Measurements from ENCODE around the gene ERCC6L2.

The ERCC6L2 gene

DNA sequence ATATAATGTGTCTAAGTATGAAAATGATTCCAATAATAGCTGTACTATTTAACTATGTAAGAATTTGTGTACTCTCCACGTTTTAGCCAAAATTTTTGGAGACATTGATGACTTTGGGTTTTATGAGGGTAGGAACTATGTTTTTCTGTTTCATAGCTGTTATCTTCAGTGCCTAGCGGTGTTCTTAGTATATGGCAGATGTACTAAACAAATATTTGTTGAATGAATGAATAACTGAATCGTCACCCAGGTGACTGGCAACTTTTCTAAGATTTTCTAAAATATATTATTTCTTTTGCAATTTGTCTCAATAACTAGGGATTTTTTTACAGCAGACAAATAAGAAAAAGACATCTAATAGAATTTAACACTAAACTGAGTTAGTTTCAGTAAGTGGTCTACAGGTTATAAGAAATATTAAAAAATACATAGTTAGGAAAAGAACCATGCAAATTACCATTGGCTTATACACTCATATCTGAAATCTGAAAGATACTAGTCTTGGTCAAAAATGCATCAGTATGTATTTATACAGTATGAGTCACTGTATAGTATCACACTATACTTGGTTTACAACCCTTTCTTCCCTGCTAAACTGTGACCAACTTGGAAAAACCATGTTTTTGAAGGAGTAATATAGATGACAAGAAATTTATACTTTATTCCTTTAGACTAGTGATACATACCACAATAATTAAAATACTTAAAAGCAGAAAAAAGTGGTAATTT lies 10.5 kb upstream of the ERCC6L2 start:
- in situ Hi-C loops (cut with MboI; ENCODE audit: low sequenced_read_pairs), result no loop called here

DNA sequence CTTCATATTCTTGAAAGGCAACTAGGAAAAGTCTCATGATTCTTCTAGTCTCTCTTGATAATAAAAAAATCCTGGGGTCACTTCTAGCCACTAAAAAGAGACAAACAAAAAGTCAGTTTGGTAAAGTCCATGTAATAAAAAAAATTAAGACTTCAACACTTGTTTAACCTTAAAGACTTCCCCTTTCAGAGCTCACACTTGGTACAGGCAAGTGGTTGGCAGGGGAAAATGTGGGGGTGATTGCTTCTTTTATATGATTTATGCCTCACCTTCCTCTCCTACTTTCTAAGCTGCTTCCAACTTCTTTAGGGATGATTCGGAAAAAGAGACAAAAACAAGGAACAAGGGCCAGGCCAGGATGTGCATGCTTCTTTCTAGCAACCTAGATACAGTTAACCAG lies 5.1 kb upstream of the ERCC6L2 start:
- in situ Hi-C loops (cut with MboI; ENCODE audit: low sequenced_read_pairs), result no loop called here

GRCh38 chr9:95870906-95871305 lies 4.6 kb upstream of the ERCC6L2 start:
- in situ Hi-C loops (cut with MboI; ENCODE audit: low sequenced_read_pairs), result no loop called here

GRCh38 chr9:95874303-95874988 lies 1.0 kb upstream of the ERCC6L2 start:
- in situ Hi-C loops (cut with MboI; ENCODE audit: low sequenced_read_pairs), result no loop called here

DNA sequence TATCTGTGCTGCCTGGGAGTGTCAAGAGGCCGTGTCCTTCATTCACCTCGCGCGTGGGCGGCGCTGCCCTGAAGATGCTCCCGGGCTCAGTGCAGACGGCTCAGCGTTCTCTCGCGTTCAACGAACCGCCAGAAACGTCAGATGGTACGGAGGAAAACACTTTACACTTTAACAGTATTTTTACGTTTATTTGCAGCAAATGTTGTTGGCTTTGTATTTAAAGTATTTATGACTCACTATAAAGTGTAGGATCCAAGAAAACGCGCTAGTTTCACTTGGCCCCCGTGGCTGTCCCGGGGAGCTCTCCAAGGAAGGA lies 544 bp upstream of the ERCC6L2 start:
- in situ Hi-C loops (cut with MboI; ENCODE audit: low sequenced_read_pairs), result no loop called here

GRCh38 chr9:95876138-95876444 lies 600 bp downstream of the ERCC6L2 start:
- in situ Hi-C loops (cut with MboI; ENCODE audit: low sequenced_read_pairs), result no loop called here

- in situ Hi-C loops (cut with MboI; ENCODE audit: low sequenced_read_pairs), result no loop called here
These were observed 1.1 kb downstream of the ERCC6L2 start for GRCh38 chr9:95876595-95876994.

DNA sequence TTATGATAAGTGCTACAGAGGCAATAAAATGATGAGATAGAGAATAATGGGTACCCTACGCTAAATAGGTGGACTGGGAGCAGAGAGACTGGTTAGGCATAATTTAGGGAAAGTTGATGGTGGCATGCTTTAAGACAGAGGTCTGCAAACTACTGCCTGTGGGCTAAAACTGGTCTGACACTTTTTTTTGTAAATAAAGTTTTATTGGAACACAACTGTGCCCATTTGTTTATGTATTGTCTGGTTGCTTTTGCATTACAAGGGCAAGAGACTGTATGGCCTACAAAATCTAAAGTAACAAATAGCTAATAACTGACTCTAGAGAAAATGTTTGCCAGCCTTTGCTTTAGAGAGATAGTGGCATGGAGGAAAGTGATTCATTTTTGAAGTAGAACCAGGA lies 2.5 kb downstream of the ERCC6L2 start:
- in situ Hi-C loops (cut with MboI; ENCODE audit: low sequenced_read_pairs), result no loop called here

- in situ Hi-C loops (cut with MboI; ENCODE audit: low sequenced_read_pairs), result no loop called here
These were observed 4.1 kb downstream of the ERCC6L2 start for GRCh38 chr9:95879591-95879990.

DNA sequence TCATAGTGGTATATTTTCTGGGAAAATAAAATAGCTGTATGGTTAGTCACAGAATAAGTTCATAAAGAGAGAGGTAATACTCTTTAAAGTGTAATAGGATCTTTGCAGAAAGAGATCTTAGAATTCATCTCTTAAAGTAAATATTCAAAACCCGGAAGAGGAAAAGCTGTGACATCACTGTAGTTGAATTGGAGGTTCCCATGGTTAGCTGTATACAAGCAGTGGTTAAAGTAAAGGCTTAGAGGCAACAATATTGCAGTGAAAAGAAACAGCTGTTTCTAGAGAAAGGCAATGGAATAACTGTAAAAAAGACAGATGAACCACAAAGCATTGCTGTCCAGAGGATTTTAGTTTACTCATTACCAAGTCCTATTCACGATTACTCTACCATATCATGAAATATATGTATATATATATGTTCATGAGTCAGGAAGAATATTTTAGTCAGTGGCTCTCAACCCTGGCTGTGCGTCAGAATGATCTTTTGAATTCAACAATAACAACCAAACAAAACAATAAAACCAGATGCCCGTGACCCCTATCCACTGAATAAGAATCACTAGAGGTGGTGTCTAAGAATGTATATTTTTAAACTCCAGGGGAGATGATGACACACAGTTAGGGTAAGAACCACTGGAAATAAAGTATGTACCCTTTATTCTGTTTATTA lies 4.7 kb downstream of the ERCC6L2 start:
- in situ Hi-C loops (cut with MboI; ENCODE audit: low sequenced_read_pairs), result no loop called here

DNA sequence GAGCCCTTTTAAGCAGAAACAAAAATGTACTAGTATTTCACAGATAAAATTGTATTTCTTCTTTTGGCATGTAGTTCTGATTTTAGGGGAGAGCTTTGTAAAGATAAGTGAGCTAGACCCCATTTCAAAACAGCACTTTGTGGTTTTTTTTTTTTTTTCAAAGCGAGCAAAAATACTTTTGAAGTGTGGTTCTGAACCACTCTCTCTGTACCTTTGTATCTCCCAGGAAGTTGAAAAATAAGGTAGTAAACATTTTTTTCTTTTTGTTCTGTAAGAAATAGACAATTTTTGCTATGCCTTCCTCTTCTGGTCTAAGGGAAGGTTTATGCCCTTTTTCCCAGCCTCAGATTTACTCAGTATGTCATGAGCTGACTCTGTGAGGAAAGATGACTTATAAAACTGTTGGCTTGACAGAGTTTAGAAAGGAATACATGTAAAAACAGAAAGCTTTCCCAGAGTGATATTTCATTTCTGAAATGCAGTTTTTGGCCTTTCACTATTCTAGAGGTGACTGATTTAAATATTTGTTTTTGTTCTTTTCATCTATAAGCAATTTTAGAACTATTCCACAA lies 12.5 kb downstream of the ERCC6L2 start:
- in situ Hi-C loops (cut with MboI; ENCODE audit: low sequenced_read_pairs), result no loop called here

DNA sequence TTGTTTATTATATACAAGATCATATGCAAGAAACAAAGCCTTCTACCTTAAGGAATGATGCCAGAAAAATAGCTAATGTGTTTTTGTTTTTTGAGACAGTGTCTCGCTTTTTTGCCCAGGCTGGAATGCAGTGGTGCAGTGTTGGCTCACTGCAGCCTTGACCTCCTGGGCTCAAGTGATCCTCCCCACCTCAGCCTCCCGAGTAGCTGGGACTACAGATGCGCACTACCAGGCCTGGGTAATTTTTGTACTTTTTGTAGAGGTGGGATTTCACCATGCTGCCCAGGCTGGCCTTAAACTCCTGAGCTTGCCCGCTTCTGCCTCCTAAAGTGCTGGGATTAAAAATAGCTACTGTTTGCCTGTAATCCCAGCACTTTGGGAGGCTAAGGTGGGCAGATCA lies 15.1 kb downstream of the ERCC6L2 start:
- in situ Hi-C loops (cut with MboI; ENCODE audit: low sequenced_read_pairs), result no loop called here

DNA sequence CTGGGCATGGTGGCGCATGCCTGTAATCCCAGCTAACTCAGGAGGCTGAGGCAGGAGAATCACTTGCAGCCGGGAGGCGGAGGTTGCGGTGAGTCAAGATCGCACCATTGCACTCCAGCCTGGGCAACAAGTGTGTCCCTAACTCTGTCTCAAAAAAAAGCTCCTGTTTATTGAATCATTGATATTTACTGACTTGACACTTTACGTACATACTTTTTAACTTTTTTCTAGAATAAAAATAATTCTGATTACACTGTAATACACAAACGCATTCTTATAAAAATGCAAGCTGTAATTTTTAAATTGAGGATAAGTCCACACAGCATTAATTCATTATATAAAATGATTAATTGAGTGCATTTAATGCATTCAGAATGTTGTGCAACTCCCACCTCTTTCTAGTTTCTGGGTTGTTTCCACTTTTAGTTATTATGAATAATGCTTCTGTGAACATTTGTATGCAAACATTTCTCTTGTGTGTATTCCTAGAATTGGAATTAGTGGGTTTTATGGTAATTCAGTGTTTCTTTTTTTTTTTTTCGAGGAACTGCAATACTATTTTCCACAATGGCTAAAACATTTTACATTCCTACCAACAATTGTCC lies 15.7 kb downstream of the ERCC6L2 start:
- in situ Hi-C loops (cut with MboI; ENCODE audit: low sequenced_read_pairs), result no loop called here

GRCh38 chr9:95892690-95893089 lies 17.2 kb downstream of the ERCC6L2 start:
- in situ Hi-C loops (cut with MboI; ENCODE audit: low sequenced_read_pairs), result no loop called here

GRCh38 chr9:95896580-95896979 lies 21.1 kb downstream of the ERCC6L2 start:
- in situ Hi-C loops (cut with MboI; ENCODE audit: low sequenced_read_pairs), result no loop called here

GRCh38 chr9:95901506-95901905 lies 26.0 kb downstream of the ERCC6L2 start:
- in situ Hi-C loops (cut with MboI; ENCODE audit: low sequenced_read_pairs), result no loop called here

DNA sequence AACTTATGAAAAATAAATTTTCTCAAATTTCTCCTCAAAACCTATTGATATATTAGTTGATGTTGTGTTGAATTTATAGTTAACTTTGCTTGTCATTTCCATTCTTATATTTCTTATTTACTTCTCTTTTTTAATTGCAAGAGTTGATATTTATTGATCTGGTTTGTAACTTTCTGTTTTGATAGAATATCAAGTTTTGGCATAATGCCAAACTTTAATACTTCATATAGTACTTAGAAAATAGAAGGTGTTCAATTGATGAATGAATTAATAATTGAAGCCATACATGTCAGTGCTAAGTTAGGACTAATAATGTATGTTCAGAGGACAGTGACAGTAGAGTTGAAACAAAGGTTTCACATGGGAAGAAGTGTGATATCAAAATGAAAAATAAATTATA lies 27.9 kb downstream of the ERCC6L2 start:
- in situ Hi-C loops (cut with MboI; ENCODE audit: low sequenced_read_pairs), result no loop called here

- in situ Hi-C loops (cut with MboI; ENCODE audit: low sequenced_read_pairs), result no loop called here
These were observed 32.3 kb downstream of the ERCC6L2 start for GRCh38 chr9:95907794-95908193.

DNA sequence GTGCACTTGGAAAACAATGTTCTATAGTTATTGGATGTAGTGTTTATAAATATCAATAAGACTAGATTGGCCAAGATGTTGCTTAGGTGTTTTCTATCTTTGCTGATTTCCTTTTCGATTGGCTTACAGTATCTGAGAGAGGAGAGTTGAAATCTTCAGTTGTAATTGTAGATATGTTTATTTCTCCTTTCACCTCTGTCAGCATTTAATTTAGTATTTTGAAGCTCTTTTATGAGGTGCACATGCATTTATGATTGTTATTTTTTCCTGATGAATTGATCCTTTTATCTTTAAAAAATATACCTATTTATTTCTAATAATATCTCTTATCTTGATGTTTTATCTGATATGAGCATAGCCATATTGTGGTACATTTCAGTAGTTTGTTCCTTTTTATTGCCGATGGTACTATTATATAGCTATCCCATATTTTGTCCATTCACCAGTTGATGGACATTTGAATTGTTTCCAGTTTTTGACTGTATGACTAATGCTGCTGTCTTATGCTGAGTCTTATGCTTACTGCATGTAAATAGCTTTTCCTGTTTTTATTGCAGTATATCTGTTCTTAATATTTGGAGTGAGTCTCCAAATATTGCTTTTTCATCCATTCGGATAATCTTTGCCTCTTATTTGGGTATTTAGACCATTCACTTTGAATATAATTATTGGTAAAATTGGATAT lies 34.7 kb downstream of the ERCC6L2 start:
- in situ Hi-C loops (cut with MboI; ENCODE audit: low sequenced_read_pairs), result no loop called here

DNA sequence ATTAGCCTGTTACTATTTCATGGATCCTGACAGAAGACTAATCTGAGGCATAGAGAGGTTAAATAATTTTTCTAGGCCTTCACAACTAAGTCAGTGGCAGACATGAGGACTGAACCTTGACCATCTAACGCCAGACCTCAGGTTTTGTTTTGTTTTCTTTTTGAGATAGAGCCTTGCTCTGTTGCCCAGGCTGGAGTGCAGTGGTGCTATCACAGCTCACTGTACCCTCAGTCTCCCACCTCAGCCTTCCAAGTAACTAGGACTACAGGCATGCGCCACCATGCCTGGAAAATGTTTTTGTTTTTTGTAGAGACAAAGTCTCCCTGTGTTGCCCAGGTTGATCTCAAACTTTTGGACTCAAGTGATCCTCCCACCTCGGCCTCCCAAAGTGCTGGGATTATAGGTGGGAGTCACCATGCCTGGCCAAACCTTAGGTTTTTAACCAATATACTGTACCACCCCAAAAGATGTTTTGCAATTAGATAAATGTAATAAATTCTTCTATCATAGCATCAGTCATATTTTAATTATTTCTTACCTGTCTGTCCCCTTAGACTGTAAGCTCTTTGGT lies 35.4 kb downstream of the ERCC6L2 start:
- in situ Hi-C loops (cut with MboI; ENCODE audit: low sequenced_read_pairs), result no loop called here

- in situ Hi-C loops (cut with MboI; ENCODE audit: low sequenced_read_pairs), result no loop called here
These were observed 37.3 kb downstream of the ERCC6L2 start for GRCh38 chr9:95912773-95913172.

All from HL-60/S4 treated with phorbol 12-myristate 13-acetate at 8.2 ng/mL for 4 days and 3 days (cell line).